ENCODE results near the gene EDIL3.
A peak's percentile ranks its signal among the peaks of the same experiment; 100 is the strongest.
"Not testable (repeated sequence)": the region's sequence is repeated elsewhere in the genome, so short reads cannot be mapped to it uniquely, and the experiment has no call there.

The EDIL3 gene

DNA sequence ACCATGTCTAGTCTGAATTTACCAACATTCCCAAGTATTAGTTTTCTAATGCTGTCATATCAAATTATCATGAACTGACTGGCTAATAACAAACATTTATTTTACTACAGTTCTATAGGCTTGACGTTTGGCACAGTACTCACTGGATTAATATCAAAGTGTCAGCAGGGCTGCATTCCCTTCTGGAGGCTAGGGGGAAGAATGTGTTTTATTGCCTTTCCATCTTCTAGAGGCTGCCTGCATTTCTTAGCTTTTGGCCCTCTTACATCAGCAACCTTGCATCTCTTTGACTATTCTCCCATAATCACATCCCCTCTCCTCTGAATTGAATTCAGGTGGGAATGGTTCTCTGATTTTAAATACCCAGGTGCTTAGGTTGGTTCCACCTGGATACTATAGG is 84.7 kb downstream of the EDIL3 start:
- no peak for DNase-seq (ENCODE audit: low spot score)

DNA sequence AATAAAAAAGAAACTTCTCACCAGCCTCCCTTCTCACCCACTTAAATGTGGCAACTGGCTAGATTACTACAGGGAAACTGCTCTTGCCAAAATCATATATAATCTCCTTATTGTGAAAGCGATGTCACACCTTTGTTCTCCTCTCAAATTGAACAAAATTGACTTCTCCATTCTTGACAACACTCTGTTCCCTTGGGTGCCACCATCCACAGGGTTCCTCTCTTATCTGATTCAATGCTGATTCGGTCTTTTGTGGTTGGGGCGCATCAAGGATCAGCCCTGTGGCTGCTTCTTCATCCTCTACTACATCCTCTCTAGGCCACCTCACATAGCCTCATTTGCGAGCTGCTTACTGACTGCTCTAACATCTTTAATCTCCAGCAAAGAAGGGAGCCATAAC is 86.1 kb downstream of the EDIL3 start:
- no peak for DNase-seq (ENCODE audit: low spot score)

DNA sequence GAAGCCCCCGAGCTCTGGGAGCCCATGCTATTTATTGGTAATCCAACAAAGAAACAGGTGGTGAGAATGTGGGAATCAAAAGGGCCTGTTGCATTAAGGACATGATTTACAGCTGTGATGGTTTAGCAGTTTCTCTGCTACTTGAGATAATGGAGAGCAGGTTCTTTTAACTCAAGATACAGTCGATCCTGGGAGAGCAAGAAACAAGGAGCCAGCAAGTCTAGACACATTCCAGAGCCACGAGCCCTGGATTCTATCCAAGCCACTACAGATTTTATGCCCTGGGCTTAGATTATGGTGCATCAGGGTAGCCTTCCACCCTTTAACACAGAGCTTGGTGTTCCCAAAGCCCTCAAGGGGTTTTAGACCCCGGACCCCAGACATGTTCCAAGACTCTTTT is 87.0 kb downstream of the EDIL3 start:
- not testable (repeated sequence) for DNase-seq (ENCODE audit: low spot score)

DNA sequence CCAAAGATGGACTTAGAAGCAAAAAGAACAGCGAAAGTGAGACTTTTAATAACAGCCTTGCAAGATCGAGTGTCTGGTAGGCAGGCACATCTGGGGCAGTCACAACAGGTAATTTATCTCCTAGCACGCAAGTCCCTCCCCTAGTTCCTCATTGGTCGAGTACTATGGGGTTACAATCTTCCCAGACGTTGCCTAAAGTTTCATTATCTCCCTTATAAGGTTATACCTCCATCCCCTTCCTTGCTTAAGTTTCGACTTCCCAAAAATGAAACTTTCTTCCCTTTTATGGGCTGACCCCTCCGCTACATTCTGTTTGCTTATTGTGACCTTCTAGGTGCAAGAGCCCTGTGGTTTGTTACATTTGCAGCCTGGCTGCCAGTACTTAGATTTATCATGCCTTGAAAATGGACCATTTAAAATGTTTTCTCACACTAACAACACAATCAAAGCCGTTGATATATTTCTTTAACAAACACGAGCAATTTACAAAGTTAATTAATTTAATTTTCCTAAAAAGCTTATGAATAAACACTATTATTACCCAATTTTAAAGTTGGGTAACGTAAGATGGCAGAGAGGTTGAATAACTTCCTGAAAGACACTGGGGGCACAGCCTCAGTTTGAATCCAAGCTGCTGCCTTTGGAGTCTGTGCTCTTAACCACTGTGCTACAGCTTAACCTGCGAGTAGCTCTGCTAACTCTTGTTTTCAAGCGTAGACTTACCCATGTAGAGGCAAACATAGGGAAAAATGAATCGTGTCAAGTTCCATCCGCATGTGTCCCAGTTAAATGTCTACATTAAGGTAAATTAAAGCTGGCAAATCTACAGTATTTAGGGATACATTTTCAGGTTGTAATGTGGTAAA is 91.7 kb downstream of the EDIL3 start:
- DNase-seq (ENCODE audit: low spot score) = no peak

DNA sequence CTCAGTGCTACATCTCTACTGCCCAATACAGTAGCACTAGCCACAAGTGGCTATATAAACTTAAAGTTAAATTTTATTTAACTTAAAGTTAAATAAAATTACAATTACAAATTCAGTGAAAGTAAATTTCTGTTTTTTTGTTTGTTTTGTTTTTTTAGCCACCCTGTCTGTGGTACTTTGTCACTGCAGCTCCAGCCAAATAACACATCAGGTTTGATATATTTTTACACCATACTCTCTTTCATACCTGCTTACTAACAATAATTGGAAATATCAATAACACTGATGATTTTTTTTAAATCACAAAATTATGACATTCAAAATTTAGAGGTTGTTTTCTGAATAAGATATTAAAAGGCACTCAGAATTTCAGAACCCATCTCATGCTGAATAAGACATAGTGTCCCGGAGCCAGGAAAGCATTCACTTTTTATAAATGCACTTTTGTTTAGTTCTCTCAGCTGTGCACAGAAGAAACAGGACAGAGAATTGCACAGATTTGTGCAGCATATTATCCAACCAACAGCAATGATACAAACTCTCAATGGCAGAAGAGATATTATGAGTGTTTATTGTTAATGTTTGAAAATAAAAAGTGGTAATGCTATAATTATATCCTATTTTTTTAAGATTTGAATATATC is 92.6 kb downstream of the EDIL3 start:
- DNase-seq (ENCODE audit: low spot score) = peak; percentile 81

DNA sequence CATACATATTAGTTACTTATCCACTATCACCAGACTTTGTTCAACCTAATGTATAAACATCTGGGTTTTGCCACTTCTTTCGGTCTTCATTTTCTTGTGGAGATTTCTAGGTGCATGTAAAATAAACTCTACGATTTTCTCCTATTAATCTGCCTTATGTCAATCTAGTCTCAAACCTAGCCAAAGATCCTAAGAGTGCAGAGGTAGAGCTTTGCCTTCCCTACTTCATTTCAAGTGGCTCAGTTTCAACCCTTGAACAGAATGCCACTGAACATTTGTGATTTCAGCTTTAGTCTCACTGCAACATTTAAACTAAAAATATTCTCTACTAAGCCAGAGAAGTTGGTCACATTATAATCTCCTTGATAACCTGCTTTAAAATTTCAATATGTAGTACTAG is 94.0 kb downstream of the EDIL3 start:
- DNase-seq (ENCODE audit: low spot score) = no peak

DNA sequence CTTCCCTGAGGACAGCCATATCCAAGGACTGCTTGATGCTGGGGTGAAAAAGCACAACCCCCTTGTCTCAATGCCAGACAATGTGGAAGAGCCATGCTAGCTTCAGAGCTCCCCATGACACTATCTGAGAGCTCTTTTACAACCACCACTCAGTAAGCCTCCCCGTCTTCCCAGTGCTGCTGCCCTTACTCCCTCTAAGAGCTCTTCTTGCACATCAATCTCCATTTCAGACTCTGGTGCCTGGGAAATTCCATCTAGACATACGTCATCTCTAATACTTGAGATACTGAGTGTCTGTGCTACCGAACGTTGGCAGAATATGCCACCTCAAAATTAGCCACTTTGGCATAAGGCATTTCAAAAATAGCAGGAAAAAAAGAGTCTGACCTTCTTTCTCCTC is 94.5 kb downstream of the EDIL3 start:
- DNase-seq (ENCODE audit: low spot score) = peak; percentile 45

DNA sequence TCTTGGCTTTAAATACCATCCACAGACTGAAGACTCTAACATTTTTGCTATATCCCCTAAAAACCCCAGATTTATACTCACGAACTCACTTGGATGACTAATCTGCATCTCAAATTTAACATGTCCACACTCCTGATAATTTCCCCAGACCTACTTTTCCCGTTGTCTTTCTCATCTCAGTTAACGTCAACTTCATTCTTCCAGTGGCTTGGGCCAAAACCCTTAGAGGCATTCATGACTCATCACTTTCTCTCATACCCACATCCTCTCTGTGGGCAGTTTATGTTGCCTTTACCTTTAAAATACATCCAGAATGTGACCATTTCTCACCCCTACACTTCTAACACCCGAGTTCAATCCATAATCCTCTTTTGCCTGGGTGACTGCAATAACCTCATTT is 96.7 kb downstream of the EDIL3 start:
- no peak for DNase-seq (ENCODE audit: low spot score)

DNA sequence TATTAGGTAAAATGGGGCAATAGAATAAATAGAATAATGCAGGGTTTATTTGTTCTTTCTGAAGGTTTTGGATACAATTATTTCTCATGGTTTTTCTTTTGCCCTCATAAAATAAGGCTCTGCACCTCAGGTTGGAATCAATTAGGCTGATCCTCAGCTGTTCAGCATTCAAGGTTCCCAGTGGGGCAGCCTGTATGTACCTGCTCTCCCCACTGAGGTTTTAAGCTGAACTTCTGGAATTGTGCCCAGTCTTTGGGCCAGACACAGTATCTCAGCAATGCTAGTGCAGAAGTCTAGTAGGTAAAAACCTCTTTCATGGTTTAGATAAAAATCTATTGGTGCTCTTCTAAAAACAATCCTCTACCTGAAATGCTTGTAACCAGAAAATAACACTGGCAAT is 98.0 kb downstream of the EDIL3 start:
- DNase-seq (ENCODE audit: low spot score) = no peak

DNA sequence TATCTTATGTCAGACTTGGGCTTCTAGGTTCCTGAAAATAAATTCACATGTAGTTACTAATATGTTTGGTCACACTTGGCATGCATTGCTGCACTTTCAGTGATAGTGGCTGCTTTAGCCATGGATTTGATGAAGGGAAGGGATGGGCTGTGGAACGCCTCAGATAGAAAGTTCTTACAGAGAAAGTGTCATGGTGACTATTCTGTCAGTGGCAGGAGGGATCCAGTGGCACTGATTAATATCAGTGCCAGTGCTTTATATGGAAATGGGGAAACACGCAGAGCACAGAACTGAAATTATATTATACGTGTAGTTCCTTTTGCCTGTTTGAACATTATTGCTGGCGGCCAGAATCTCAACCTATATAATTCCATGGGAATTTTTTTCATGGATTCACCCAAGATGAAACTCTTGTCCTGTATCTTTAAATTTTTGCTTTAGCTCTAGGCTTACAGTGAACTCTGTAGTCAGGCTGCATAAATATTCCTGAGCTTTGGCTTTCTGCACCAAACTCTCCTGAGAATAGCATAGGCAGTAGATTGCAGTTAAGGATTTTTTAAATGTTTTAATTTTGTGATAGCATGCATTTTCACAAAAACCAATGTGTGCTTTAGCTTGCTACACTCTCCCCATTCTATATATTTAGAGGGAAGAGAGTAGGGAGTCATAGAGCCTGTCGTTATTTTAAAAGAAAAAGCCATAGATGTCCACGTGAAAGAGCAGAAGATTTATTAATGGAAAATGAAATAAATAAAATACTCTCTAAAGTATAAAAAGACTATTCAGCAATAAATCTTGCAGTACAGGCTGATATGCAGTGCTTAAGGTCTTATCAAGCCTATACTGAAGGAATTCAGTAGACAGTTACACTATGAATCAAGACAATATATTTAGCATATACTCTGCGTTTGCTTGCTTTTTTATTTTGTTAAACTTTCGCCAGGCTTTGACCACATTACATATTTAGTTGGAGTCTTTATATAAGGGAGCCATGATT is 98.7 kb downstream of the EDIL3 start:
- DNase-seq (ENCODE audit: low spot score) = no peak

DNA sequence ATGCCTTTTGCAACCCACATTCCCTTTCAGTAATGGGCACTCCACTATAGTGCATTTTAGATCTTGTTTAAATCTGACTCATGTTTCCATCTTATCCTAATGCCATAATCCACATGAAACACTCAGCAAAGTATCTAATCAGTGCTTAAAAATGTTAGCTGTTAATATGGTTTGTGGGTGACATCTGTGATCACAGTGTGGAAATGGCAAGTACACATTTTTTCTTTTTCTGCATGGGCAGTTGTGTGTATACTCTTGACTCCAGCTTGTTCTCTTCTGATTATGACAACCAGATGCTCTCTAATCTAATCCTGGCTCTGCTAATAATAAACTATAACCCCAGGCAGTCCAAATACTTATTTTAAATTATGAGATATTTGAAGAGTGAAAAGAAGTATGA is 103.3 kb downstream of the EDIL3 start:
- DNase-seq (ENCODE audit: low spot score) = no peak

DNA sequence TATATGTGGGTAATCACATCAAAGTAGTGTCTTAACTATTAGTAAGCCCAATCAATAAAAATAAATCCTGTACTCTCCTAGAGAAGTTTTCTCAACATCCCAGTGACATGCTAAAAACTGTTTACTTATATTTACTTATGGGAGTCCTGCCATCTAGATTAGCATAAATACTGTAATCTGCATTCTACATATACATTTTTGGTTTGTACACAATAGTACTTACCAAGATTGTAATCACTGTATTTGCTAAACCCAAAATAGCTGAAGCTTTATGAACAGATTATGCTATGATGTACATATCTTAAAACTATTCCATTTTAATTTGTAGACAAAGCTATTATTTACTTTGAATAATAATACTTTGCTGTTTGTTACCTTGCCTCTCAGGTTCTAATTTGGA is 105.4 kb downstream of the EDIL3 start:
- no peak for DNase-seq (ENCODE audit: low spot score)

DNA sequence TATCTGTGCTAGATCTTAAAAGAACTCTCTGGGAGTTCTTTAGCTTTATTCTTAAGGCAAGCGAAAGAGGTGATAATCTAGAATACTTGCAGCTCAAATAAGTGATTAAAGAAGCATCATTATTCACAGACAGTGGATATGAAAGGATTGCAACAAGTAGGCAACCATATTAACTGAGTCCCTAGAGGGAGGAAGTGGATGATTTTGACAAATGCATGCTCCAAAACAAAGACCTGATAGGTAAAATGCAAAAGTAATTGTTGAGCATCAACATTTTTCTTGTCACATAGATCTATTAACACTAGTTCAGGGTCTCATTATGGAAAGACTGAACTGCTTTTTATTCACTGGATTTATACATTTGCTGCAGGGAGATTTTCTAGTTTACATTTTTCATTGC is 109.1 kb downstream of the EDIL3 start:
- DNase-seq (ENCODE audit: low spot score) = no peak

DNA sequence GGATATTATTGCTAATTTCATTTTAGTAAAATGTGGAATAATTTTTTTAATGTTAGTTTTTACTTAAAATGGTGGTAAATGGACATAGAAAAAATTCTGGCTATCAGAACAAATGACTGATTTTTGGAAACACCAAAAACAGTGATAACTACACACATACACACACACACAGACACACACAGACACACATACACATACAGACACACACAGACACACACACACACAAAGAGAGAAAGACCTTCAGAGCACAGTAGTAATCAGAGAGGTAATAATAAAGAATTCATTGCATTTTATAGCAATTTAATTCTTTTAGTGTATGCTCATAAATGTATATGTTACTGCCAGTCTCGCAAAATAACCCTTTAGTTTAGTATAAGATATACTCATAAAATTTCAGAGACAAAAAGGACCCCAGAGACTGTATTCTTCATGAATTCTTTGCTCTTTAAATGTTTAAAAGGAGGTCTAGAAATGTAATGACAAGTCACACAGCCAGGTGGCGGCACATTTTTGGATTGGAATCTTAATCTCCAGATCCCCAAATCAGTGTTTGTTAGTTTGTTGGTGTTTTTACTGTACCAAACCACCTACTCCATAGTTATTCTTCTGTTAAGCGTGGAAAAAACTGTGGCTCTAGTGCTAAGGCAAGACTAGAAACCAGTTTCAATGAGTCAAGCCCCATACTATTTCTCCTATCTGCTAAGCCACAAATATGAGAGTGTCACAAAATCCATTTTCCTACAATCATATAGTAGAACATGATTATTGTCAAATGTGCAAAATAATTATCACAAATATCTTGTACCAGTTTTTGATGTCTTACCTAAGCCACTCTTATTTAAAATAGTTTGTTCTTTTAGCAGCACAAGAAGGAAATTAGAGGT is 109.9 kb downstream of the EDIL3 start:
- peak; percentile 22 for DNase-seq (ENCODE audit: low spot score)

DNA sequence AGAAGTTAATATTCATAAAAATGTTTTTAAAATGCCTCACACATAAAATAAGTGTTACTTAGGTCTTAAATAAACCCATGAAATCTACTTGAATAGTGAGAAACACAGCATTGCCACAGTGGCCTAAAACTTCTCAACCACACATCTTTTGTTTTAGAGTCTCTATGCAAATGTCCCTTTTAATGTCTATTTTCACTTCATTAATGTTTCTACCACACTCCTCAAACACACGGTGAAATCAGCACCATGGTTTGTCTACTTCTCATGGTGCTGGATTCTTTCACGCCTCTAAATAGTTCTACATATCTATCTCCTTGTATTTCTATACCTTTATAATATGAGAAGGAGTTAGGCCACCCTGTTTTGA is 111.2 kb downstream of the EDIL3 start:
- no peak for DNase-seq (ENCODE audit: low spot score)

DNA sequence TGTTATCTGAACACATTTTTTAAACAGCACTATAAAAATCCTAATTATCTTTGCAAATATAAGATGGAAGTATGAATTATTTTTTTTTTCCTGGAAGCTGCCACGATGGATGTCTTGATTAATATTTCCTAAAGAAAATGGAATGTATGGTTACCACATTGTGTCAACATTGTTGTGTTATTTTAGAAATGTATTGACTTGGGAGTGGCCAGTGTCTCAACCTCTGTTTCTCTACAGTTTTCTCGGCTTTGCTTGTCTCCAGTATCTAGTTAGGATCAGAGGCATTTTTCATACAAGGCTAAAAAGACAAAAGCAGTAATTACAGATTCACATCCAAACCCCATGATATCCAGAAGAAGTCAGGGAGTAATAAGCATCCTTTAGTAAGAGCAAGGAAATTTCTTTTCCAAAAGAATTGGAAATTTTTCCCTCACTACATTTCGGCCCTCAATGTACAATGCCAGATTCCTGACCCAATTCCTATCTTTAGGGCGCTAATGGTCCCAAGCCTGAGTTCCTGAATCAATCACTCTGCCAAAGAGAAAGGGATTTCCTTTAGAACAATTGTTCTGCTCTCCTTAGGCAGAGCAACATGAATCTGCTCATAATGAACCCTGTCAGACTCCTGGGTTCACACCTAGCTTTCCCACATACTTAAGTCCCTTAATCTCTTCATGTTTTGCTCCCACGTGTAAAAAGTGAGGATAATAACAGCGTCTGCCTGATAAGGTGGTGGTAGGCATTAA is 111.7 kb downstream of the EDIL3 start:
- DNase-seq (ENCODE audit: low spot score) = no peak

DNA sequence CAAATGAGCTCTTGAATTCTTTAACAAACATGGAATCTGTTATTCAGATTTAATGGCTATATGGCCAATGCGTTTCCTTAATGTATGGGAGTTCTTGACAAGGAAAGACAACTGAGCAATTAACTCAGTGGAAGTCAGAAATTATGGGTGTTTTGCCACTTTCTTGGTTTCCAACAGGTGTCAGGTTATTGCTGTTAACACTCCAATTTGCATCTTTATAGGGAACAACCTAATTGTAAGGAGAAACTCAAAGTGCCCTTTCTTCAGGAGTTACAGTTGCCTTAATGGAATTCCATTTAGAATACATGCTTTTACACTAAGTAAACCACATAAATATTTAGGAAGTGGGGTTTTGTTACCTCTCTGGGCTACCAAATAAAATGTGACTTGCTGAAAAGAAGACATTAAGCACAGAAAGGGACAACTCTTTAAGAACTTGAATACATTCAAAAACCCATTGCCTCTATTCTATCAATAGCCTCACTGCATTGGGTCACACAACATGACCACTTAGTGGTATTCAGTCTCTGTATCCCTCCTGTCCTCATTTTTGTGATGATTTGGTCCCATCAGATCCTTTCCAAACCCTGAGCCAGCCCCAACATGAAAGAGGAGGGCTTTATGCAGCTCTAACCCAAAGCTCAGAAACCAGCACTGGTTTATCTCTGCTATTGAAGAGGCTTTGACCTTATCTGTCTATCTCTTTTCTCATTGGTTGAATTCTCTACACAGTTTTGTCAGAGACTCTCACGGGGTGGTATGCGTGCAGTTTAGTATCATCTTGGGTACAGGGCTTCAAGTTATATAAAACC is 118.7 kb downstream of the EDIL3 start:
- DNase-seq (ENCODE audit: low spot score) = no peak

DNA sequence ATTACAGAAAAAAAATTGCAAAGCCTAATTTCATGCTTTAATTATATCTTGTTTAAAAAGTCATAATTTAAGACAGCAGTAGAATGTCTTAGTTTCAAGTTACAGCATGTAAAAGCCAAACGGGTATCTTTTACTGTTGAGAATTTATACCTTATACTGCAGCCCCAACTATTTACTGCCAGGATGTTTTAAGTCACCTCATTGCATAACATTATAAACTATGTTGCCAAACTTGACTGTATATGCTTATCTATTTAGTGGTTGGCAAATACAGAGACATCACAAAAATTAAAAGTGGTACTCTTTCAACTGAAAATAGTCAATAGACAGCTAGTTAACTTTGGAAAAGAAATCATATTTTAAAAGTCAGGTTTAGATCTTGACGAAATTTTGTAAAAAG is 119.5 kb downstream of the EDIL3 start:
- no peak for DNase-seq (ENCODE audit: low spot score)

DNA sequence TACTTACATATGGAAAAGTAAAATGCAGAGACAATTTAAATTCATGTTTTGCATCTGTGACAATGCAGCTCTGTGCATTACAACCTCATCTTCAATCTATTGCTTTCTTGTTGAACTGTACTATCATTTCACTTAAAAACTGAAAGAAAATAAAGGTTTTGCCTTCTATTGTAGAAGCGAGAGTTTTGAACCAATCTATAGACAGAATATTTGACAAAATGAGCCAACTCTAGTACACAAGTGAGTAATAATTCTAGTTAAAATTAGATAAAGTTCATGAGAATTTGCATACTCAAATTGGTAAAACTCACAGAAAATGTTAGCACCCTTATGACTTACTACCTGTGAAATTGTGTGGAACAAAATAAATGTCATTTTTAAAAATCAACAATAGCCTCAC is 123.7 kb downstream of the EDIL3 start:
- no peak for DNase-seq (ENCODE audit: low spot score)

DNA sequence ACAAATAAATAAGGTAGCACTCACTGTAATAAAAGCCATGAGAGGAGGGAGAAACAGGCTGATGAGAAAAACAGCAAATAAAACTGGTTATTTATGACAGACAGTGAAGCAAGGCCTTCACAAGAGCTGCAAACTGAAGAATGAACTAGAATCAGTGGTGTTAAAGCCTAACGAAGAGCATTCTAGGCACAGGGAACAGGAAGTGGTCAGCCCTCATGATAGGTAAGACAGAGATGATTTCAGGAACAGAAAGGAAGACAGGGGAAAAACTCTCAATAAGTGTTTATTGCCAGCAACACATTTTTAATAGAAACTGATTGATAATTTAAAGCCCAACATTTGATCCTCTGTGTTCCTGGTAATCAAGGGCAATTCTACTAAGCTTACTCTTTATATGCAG is 124.5 kb downstream of the EDIL3 start:
- DNase-seq (ENCODE audit: low spot score) = no peak
